KOPT-K1 (cell line): ENCODE results near the gene NLRC5.
A peak's percentile ranks its signal among the peaks of the same experiment; 100 is the strongest.
"Not testable (repeated sequence)": the region's sequence is repeated elsewhere in the genome, so short reads cannot be mapped to it uniquely, and the experiment has no call there.

Source experiments
- H3K27ac ChIP-seq: fragments of 200-600 bp; sonication (generic); 2 replicates; pipeline ENCODE4 v1.5.1; 2016; ENCODE audit warnings: antibody characterized with exemption, mild to moderate bottlenecking, low read depth, low read length; ENCODE audit not compliant: poor library complexity, severe bottlenecking
- H3K36me3 ChIP-seq: fragments of 200-600 bp; sonication (generic); 2 replicates; pipeline ENCODE4 v1.5.1; 2017; ENCODE audit warnings: antibody characterized with exemption, mild to moderate bottlenecking, low read length, moderate library complexity; ENCODE audit not compliant: insufficient read depth
- H3K9me3 ChIP-seq: fragments of 200-600 bp; sonication (generic); 2 replicates; pipeline ENCODE4 v1.5.1; 2017; ENCODE audit warnings: antibody characterized with exemption, low read length, mild to moderate bottlenecking; ENCODE audit not compliant: insufficient read depth, poor library complexity, severe bottlenecking

Gene NLRC5

GRCh38 chr16:56985962-56986360, 3.4 kb upstream of the NLRC5 start:
- no peaks in the 10 kb centered on the region for H3K36me3 ChIP-seq
- H3K27ac ChIP-seq: no peak overlapping the region
- no peaks in the 10 kb centered on the region for H3K9me3 ChIP-seq

GRCh38 chr16:56986361-56986760, 3.0 kb upstream of the NLRC5 start:
- H3K27ac ChIP-seq: no peak overlapping the region

GRCh38 chr16:56986908-56987307, 2.4 kb upstream of the NLRC5 start:
- not testable (repeated sequence) for H3K27ac ChIP-seq, H3K36me3 ChIP-seq, H3K9me3 ChIP-seq

More at GRCh38 chr16:56986361-56986760, 3.0 kb upstream of the NLRC5 start:
- Histone ChIP-seq H3K9me3 (no peaks in the 10 kb centered on the region), H3K36me3 (no peaks in the 10 kb centered on the region)

- no peaks in the 10 kb centered on the region for H3K9me3 ChIP-seq
Observed at GRCh38 chr16:56987692-56988091, 1.7 kb upstream of the NLRC5 start.

GRCh38 chr16:56988161-56988947, 1.0 kb upstream of the NLRC5 start:
- Histone ChIP-seq H3K27ac (peak overlapping the region; percentile 79), H3K36me3 (no peaks in the 10 kb centered on the region), H3K9me3 (no peaks in the 10 kb centered on the region)

More at GRCh38 chr16:56987692-56988091, 1.7 kb upstream of the NLRC5 start:
- Histone ChIP-seq H3K36me3 (no peaks in the 10 kb centered on the region), H3K27ac (no peak overlapping the region)

GRCh38 chr16:56989988-56990387, 631 bp downstream of the NLRC5 start:
- Histone ChIP-seq H3K27ac (peak overlapping the region; percentile 79), H3K36me3 (no peaks in the 10 kb centered on the region), H3K9me3 (no peaks in the 10 kb centered on the region)

GRCh38 chr16:56990407-56991286, 1.3 kb downstream of the NLRC5 start:
- Histone ChIP-seq H3K36me3 (no peaks in the 10 kb centered on the region), H3K9me3 (no peaks in the 10 kb centered on the region), H3K27ac (peak overlapping the region; percentile 79)

GRCh38 chr16:56992431-56992830, 3.1 kb downstream of the NLRC5 start:
- not testable (repeated sequence) for H3K36me3 ChIP-seq, H3K27ac ChIP-seq, H3K9me3 ChIP-seq

GRCh38 chr16:56993204-56993603, 3.8 kb downstream of the NLRC5 start:
- Histone ChIP-seq H3K9me3 (no peaks in the 10 kb centered on the region), H3K27ac (no peak overlapping the region), H3K36me3 (no peaks in the 10 kb centered on the region)

GRCh38 chr16:56994311-56994710, 5.0 kb downstream of the NLRC5 start:
- Histone ChIP-seq H3K9me3 (no peaks in the 10 kb centered on the region), H3K27ac (no peak overlapping the region), H3K36me3 (no peaks in the 10 kb centered on the region)

GRCh38 chr16:56995136-56995805, 5.9 kb downstream of the NLRC5 start:
- H3K36me3 ChIP-seq: no peaks in the 10 kb centered on the region
- H3K9me3 ChIP-seq: no peaks in the 10 kb centered on the region
- H3K27ac ChIP-seq: no peak overlapping the region

GRCh38 chr16:56997264-56997663, 7.9 kb downstream of the NLRC5 start:
- no peak overlapping the region for H3K27ac ChIP-seq
- no peaks in the 10 kb centered on the region for H3K36me3 ChIP-seq
- H3K9me3 ChIP-seq: no peaks in the 10 kb centered on the region

- Histone ChIP-seq H3K27ac (no peak overlapping the region), H3K36me3 (no peaks in the 10 kb centered on the region), H3K9me3 (no peaks in the 10 kb centered on the region)
Observed at GRCh38 chr16:56997931-56998330, 8.6 kb downstream of the NLRC5 start.

GRCh38 chr16:56998352-56998751, 9.0 kb downstream of the NLRC5 start:
- Histone ChIP-seq H3K27ac (no peak overlapping the region), H3K36me3 (no peaks in the 10 kb centered on the region), H3K9me3 (no peaks in the 10 kb centered on the region)

- no peak overlapping the region for H3K27ac ChIP-seq
- no peaks in the 10 kb centered on the region for H3K36me3 ChIP-seq
- no peaks in the 10 kb centered on the region for H3K9me3 ChIP-seq
Observed at GRCh38 chr16:56998861-56999260, 9.5 kb downstream of the NLRC5 start.
